Heart left ventricle (tissue), 13 donors: Measurements from ENCODE around the gene RALGAPA1.

Experiments
- CTCF ChIP-seq, 12 donors: fragments of 200-600 bp; sonication (generic) in 4 of 12; IDR thresholded peaks; one replicate each; pipeline versions ENCODE4 v1.5.0 to v1.8.0; 2018 to 2022; ENCODE audit warnings: antibody characterized with exemption in 12 of 12, mild to moderate bottlenecking in 5 of 12
- POLR2A ChIP-seq, 2 donors: fragments of 450-650 bp; IDR thresholded peaks; one replicate each; pipeline ENCODE4 v1.6.1; 2017; ENCODE audit warnings: antibody characterized with exemption in 2 of 2, mild to moderate bottlenecking in 2 of 2, moderate library complexity in 2 of 2
- donor health status: ischemic (EF 13 %, LVEDD 7.1; RV severe dilation, severe dysfunction).
- donor health status: DM: no; HTN: yes; CAD: no.
- donor health status: DM: no; HTN: no; CAD: no.
- donor health status: ischemic (EF 25% LVEDD 6.9; RV normal size, moderate dysfunction).
- donor health status: ischemic (EF 25% LVEDD 5.7; RV mildly dilated, moderate dysfunction).
- donor health status: ischemic (EF 35%, LVEDD 5.7; RV mildly dilated, moderate dysfunction).
- donor health status: nonischemic (EF 11% LVEDD 7.7; RV severe dilation, severe dysfunction).
- donor health status: DM: yes; HTN: yes; CAD: no.
- donor health status: PGD.
- donor health status: ischemic (EF 29% LVEDD 5.4; RV normal size, mild dysfunction).
- donor health status: nonischemic (EF 23%, LVEDD 6.1; RV moderate dilation, normal function).

GRCh38 chr14:35617500-35617899 lies 191.6 kb downstream of the RALGAPA1 start:
- TF ChIP-seq CTCF (IDR thresholded peaks at IDR 0.05), result no peak
- no peak for TF ChIP-seq POLR2A (IDR thresholded peaks at IDR 0.05)
